Measurements from ENCODE around the gene LHX4.
A peak's percentile ranks its signal among the peaks of the same experiment; 100 is the strongest.

Gene LHX4

GRCh38 chr1:180213401-180214170, 16.5 kb upstream of the LHX4 start:
- ChIA-PET POLR2A (no interaction called here), CTCF (interaction anchor here (1.3 kb wide), 1 partner anchor 9 kb away, joined by 3 read pairs; no protein-coding TSS in a partner anchor)
- Histone ChIP-seq H3K27ac (ENCODE audit: insufficient read depth in 1 of 2, low read depth in 1 of 2, low read length in 2 of 2, poor library complexity in 1 of 2, severe bottlenecking in 2 of 2) (no peak overlapping the region), H3K36me3 (ENCODE audit: control insufficient read depth in 4 of 4, insufficient read depth in 4 of 4, low read length in 3 of 4) (no peaks in the 10 kb centered on the region), H3K27me3 (replicated peaks in 2 of 5; ENCODE audit: control insufficient read depth in 4 of 5, insufficient read depth in 5 of 5, low read length in 4 of 5) (no peaks in the 10 kb centered on the region), H3K4me1 (ENCODE audit: control extremely low read depth in 1 of 4, control insufficient read depth in 4 of 4, insufficient read depth in 4 of 4, low read length in 3 of 4) (peaks cover 0 to 8% (median 5%) of the 10 kb centered on the region in 4 experiments), H3K9me3 (ENCODE audit: control extremely low read depth in 1 of 5, control insufficient read depth in 4 of 5, insufficient read depth in 2 of 5, low read depth in 1 of 5, low read length in 4 of 5) (no peaks in the 10 kb centered on the region), H3K4me3 (ENCODE audit: control insufficient read depth in 1 of 7, extremely low read depth in 1 of 7, insufficient read depth in 4 of 7, low read depth in 2 of 7, low read length in 6 of 7) (peak overlapping the region in 1 of 7 experiments; percentile 35)
- DNase-seq, result peak in 2 of 3 donors; percentile 26
- WGBS (ENCODE audit: insufficient coverage), result 65% methylated on average over 12 of the region's 15 CpGs

- ChIA-PET POLR2A (no interaction called here), CTCF (no interaction called here)
- Histone ChIP-seq H3K9me3 (ENCODE audit: control extremely low read depth in 1 of 5, control insufficient read depth in 4 of 5, insufficient read depth in 2 of 5, low read depth in 1 of 5, low read length in 4 of 5) (no peaks in the 10 kb centered on the region), H3K36me3 (ENCODE audit: control insufficient read depth in 4 of 4, insufficient read depth in 4 of 4, low read length in 3 of 4) (no peaks in the 10 kb centered on the region), H3K4me3 (ENCODE audit: control insufficient read depth in 1 of 7, extremely low read depth in 1 of 7, insufficient read depth in 4 of 7, low read depth in 2 of 7, low read length in 6 of 7) (no peak overlapping the region), H3K27ac (ENCODE audit: insufficient read depth in 1 of 2, low read depth in 1 of 2, low read length in 2 of 2, poor library complexity in 1 of 2, severe bottlenecking in 2 of 2) (no peak overlapping the region), H3K27me3 (replicated peaks in 2 of 5; ENCODE audit: control insufficient read depth in 4 of 5, insufficient read depth in 5 of 5, low read length in 4 of 5) (peaks cover 0 to 2% (median 0%) of the 10 kb centered on the region in 5 experiments), H3K4me1 (ENCODE audit: control extremely low read depth in 1 of 4, control insufficient read depth in 4 of 4, insufficient read depth in 4 of 4, low read length in 3 of 4) (peaks cover 0 to 5% (median 5%) of the 10 kb centered on the region in 4 experiments)
- 99% methylated on average over 20 of the region's 22 CpGs for WGBS (ENCODE audit: insufficient coverage)
- DNase-seq, result no peak
These were observed 14.0 kb upstream of the LHX4 start for GRCh38 chr1:180215856-180216625.

GRCh38 chr1:180217006-180217405, 13.1 kb upstream of the LHX4 start:
- H3K4me3 ChIP-seq (ENCODE audit: control insufficient read depth in 1 of 7, extremely low read depth in 1 of 7, insufficient read depth in 4 of 7, low read depth in 2 of 7, low read length in 6 of 7), result no peak overlapping the region
- H3K4me1 ChIP-seq (ENCODE audit: control extremely low read depth in 1 of 4, control insufficient read depth in 4 of 4, insufficient read depth in 4 of 4, low read length in 3 of 4), result peaks cover 0 to 5% (median 2%) of the 10 kb centered on the region in 4 experiments
- ChIA-PET CTCF (interaction anchor here (1.0 kb wide), 2 partner anchors 18 to 35 kb away, joined by 3 read pairs; no protein-coding TSS in a partner anchor), POLR2A (no interaction called here)
- H3K36me3 ChIP-seq (ENCODE audit: control insufficient read depth in 4 of 4, insufficient read depth in 4 of 4, low read length in 3 of 4), result no peaks in the 10 kb centered on the region
- peaks cover 0 to 2% (median 0%) of the 10 kb centered on the region in 5 experiments for H3K27me3 ChIP-seq (replicated peaks in 2 of 5; ENCODE audit: control insufficient read depth in 4 of 5, insufficient read depth in 5 of 5, low read length in 4 of 5)
- no peak for DNase-seq
- no peak overlapping the region for H3K27ac ChIP-seq (ENCODE audit: insufficient read depth in 1 of 2, low read depth in 1 of 2, low read length in 2 of 2, poor library complexity in 1 of 2, severe bottlenecking in 2 of 2)
- H3K9me3 ChIP-seq (ENCODE audit: control extremely low read depth in 1 of 5, control insufficient read depth in 4 of 5, insufficient read depth in 2 of 5, low read depth in 1 of 5, low read length in 4 of 5), result no peaks in the 10 kb centered on the region
- WGBS (ENCODE audit: insufficient coverage), result 91% methylated on average over 7 of the region's 7 CpGs

DNA sequence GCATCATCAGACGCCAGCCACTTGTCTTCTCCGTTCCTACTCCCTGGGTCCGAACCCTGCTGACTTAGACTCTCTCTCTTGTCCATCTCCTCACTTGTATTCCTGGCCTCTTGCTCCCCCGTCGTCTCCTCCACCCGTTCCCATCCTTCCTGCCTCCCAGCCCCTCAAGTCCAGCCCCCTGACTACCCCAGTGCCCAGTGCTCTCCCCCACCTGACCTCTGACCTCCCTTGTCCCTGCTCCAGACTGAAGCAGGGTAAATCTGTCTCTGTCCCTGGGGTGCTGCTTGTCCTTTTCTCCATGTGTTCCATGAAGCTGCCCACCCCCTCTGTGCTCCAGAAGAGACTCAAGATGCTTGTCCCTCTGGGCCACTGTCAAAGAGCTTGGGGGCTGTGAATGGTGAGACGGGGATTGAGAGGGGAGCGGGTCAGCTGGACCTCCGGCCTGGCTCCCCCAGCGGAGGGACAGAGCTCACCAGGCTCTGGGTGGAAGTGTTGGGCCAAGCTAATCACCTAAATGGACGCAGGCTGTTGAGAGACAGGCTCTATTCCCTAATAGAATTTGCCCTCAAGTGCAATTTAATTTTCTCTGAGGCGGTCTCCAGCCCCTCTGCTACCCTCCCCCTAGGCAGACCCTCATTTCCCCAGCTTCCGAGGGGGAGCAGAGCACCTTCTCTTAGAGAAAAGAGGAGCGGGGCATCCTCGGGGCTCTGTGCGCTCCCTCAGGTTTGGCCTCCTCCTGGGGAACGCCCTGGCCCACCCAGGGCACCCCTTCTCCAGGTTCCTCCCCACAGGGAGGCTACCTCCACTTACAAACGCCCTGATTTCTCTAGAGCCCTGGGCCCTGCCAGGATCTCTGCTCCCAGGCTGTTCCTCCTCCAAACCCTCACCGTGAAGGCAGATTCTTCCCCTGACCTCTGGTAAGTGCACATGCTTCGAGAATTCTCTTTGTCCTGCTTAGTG, 11.0 kb upstream of the LHX4 start:
- H3K27ac ChIP-seq (ENCODE audit: insufficient read depth in 1 of 2, low read depth in 1 of 2, low read length in 2 of 2, poor library complexity in 1 of 2, severe bottlenecking in 2 of 2), result no peak overlapping the region
- no peaks in the 10 kb centered on the region for H3K9me3 ChIP-seq (ENCODE audit: control extremely low read depth in 1 of 5, control insufficient read depth in 4 of 5, insufficient read depth in 2 of 5, low read depth in 1 of 5, low read length in 4 of 5)
- H3K27me3 ChIP-seq (replicated peaks in 2 of 5; ENCODE audit: control insufficient read depth in 4 of 5, insufficient read depth in 5 of 5, low read length in 4 of 5), result peaks cover 0 to 12% (median 7%) of the 10 kb centered on the region in 5 experiments
- DNase-seq, result no peak
- POLR2A ChIA-PET, result no interaction called here
- no peak overlapping the region for H3K4me3 ChIP-seq (ENCODE audit: control insufficient read depth in 1 of 7, extremely low read depth in 1 of 7, insufficient read depth in 4 of 7, low read depth in 2 of 7, low read length in 6 of 7)
- CTCF ChIA-PET, result no interaction called here
- WGBS (ENCODE audit: insufficient coverage), result 96% methylated on average over 17 of the region's 20 CpGs
- H3K4me1 ChIP-seq (ENCODE audit: control extremely low read depth in 1 of 4, control insufficient read depth in 4 of 4, insufficient read depth in 4 of 4, low read length in 3 of 4), result no peaks in the 10 kb centered on the region
- H3K36me3 ChIP-seq (ENCODE audit: control insufficient read depth in 4 of 4, insufficient read depth in 4 of 4, low read length in 3 of 4), result no peaks in the 10 kb centered on the region

DNA sequence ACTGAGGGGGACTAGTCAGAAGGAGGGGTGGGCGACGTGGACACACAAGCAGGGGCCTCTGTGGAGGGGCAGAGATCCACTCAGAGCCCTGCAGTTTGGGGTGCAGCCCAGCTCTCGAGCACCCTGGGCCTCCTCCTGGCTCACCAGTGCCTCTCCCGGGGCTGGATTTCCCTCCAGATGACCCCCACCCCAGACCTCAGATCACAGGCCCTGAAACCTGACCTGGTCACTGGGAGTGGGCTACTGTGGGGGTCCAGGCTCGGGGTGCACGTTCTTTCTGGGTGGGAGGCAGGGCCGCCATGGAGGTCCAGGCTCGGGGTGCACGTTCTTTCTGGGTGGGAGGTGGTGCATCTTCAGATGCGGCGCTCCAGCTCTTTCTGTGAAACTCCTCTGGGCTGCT, 10.3 kb upstream of the LHX4 start:
- ChIA-PET CTCF (interaction anchor here (0.6 kb wide), 1 partner anchor 54 kb away, joined by 3 read pairs; no protein-coding TSS in a partner anchor), POLR2A (no interaction called here)
- 96% methylated on average over 8 of the region's 11 CpGs for WGBS (ENCODE audit: insufficient coverage)
- peaks cover 0 to 19% (median 14%) of the 10 kb centered on the region in 5 experiments for H3K27me3 ChIP-seq (replicated peaks in 2 of 5; ENCODE audit: control insufficient read depth in 4 of 5, insufficient read depth in 5 of 5, low read length in 4 of 5)
- no peaks in the 10 kb centered on the region for H3K4me1 ChIP-seq (ENCODE audit: control extremely low read depth in 1 of 4, control insufficient read depth in 4 of 4, insufficient read depth in 4 of 4, low read length in 3 of 4)
- no peak overlapping the region for H3K4me3 ChIP-seq (ENCODE audit: control insufficient read depth in 1 of 7, extremely low read depth in 1 of 7, insufficient read depth in 4 of 7, low read depth in 2 of 7, low read length in 6 of 7)
- H3K27ac ChIP-seq (ENCODE audit: insufficient read depth in 1 of 2, low read depth in 1 of 2, low read length in 2 of 2, poor library complexity in 1 of 2, severe bottlenecking in 2 of 2), result no peak overlapping the region
- no peaks in the 10 kb centered on the region for H3K9me3 ChIP-seq (ENCODE audit: control extremely low read depth in 1 of 5, control insufficient read depth in 4 of 5, insufficient read depth in 2 of 5, low read depth in 1 of 5, low read length in 4 of 5)
- DNase-seq, result no peak
- H3K36me3 ChIP-seq (ENCODE audit: control insufficient read depth in 4 of 4, insufficient read depth in 4 of 4, low read length in 3 of 4), result no peaks in the 10 kb centered on the region

DNA sequence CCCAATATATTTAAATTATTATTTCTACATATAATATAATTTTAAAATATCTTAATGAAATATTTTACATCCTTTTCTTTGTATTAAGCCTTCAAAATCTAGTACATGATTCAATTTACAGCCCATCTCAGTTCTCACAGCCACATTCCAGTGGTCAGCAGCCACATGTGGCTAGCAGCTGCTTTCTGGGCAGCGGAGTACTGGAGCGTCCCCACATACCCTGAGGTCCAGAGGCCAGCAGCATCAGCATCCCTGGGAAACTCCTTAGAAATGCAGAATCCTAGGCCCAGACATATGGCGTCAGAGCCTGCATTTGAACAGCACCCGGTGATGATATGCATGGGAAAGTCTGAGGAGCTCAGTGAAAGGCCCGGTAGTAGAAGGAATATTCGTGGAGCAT, 8.6 kb upstream of the LHX4 start:
- Histone ChIP-seq H3K27me3 (replicated peaks in 2 of 5; ENCODE audit: control insufficient read depth in 4 of 5, insufficient read depth in 5 of 5, low read length in 4 of 5) (peaks cover 0 to 36% (median 19%) of the 10 kb centered on the region in 5 experiments), H3K4me3 (ENCODE audit: control insufficient read depth in 1 of 7, extremely low read depth in 1 of 7, insufficient read depth in 4 of 7, low read depth in 2 of 7, low read length in 6 of 7) (no peak overlapping the region), H3K36me3 (ENCODE audit: control insufficient read depth in 4 of 4, insufficient read depth in 4 of 4, low read length in 3 of 4) (no peaks in the 10 kb centered on the region), H3K9me3 (ENCODE audit: control extremely low read depth in 1 of 5, control insufficient read depth in 4 of 5, insufficient read depth in 2 of 5, low read depth in 1 of 5, low read length in 4 of 5) (no peaks in the 10 kb centered on the region), H3K27ac (ENCODE audit: insufficient read depth in 1 of 2, low read depth in 1 of 2, low read length in 2 of 2, poor library complexity in 1 of 2, severe bottlenecking in 2 of 2) (no peak overlapping the region), H3K4me1 (ENCODE audit: control extremely low read depth in 1 of 4, control insufficient read depth in 4 of 4, insufficient read depth in 4 of 4, low read length in 3 of 4) (no peaks in the 10 kb centered on the region)
- CTCF ChIA-PET, result interaction anchor here (1.7 kb wide), 1 partner anchor 42 kb away, joined by 4 read pairs; no protein-coding TSS in a partner anchor
- POLR2A ChIA-PET, result no interaction called here
- WGBS (ENCODE audit: insufficient coverage), result 100% methylated on average over 4 of the region's 6 CpGs
- DNase-seq, result no peak

All from common myeloid progenitor, CD34-positive (primary cell).